ENCODE data around the gene PDIA5.
A peak's percentile ranks its signal among the peaks of the same experiment; 100 is the strongest.

PDIA5 gene

DNA sequence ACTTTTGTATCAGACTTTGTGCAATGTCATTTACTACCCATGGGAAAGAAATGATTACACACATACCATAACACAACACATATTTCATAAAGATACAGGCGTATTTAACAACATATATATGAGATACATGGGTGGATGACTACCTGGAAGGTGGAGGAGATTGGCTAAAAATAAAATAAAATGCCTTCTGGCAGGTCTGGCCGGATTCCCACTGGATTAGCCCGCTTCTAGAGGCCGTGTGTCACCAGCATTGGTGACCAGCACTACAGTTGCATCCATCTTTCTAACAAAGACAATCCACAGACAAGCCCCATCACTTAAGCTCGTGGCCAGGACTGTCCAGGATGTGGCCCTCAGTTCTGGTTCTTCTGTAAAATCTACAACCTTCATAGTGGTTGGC, 114.0 kb downstream of the PDIA5 start:
- no peak for DNase-seq

GRCh38 chr3:123186695-123187094, 119.9 kb downstream of the PDIA5 start:
- no peak for DNase-seq

DNA sequence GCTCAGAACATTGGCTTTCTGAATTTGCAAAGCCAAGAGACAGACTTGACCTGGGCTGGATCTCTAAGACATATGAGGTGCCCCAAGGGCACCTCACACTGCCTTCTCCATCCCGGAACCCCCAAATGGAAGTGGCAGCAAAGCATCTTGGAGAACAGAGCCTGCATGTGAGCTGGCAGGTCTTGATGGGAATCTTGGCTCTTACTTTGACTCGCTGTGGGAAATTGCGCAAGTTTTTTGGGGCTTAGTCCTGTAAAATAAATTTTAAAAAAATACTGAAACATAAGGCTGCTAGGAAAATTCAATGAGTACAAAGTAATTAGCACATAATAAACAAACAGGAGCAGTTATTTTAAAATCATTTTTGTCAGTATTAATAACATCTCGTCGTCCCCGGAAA, 121.2 kb downstream of the PDIA5 start:
- no peak for DNase-seq

DNA sequence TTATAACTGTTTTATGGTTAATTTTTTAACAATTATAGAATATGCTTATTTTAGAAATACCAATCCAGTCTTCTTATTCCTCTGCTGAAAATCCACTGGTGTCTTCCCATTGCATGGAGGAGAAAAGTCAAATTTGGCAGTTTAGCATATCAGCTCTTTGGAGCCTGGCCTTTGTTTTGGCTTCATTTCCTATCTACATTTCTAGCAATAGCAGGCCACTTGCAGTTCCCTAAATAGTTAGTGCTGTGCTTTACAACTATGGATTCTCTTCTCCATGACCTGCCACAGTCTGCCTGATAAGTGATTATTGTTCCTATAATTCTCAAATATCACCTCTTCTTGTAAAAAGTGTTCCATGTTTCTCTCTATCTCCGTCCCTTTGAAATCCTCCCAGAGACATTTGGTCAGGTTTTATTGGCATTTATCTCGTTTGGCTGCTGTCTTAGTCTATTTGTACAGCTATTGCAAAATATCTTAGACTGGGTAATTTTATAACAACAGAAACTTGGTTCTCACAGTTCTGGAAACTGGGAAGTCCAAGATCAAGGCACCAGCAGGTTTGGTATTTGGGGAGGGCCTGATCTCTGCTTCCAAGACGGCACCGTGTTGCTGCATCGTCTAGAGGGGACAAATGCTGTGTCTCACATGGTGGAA, 126.8 kb downstream of the PDIA5 start:
- DNase-seq: peak in 1 of 4 experiments; percentile 9

DNA sequence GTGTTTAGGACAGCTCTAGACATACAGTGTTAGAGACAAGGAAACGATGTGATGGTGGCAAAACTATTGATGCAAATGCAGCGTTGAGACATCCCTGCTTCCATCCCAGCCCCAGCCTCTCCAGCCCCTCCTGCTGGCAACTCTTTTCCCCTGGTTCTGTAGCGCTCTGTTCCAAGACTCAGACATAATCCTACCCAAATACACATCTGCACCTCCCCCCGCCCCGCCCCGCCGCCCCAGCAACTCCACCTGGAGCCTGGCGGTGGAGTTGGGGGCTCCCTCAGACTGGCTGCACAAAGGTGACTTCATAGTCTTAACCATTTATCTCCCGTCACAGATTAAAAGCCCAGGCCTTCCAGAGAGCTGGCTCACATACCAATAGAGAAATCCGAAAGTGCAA, 127.7 kb downstream of the PDIA5 start:
- peak in 2 of 4 experiments; percentile 22 to 31 for DNase-seq

DNA sequence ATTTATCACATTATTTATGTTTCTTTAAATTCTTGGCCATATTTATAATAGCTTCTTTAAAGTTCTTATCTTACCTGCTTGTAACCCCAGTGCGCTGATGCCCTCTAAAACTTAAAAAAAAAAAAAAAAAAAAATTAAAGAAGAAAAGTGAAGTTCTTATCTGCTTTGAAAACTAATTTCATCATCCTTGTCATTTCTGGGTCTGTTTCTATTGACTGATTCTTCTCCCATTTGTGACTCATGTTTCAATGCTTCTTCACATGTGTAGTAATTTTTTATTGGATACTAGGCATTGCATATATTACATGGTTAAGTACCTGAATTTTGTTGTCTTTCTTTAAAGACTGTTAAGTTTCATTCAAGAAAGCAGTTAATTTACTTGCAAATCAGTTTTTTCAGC, 131.5 kb downstream of the PDIA5 start:
- no peak for DNase-seq

GRCh38 chr3:123201223-123201556, 134.4 kb downstream of the PDIA5 start:
- peak in 2 of 4 experiments; percentile 1 to 8 for DNase-seq

DNA sequence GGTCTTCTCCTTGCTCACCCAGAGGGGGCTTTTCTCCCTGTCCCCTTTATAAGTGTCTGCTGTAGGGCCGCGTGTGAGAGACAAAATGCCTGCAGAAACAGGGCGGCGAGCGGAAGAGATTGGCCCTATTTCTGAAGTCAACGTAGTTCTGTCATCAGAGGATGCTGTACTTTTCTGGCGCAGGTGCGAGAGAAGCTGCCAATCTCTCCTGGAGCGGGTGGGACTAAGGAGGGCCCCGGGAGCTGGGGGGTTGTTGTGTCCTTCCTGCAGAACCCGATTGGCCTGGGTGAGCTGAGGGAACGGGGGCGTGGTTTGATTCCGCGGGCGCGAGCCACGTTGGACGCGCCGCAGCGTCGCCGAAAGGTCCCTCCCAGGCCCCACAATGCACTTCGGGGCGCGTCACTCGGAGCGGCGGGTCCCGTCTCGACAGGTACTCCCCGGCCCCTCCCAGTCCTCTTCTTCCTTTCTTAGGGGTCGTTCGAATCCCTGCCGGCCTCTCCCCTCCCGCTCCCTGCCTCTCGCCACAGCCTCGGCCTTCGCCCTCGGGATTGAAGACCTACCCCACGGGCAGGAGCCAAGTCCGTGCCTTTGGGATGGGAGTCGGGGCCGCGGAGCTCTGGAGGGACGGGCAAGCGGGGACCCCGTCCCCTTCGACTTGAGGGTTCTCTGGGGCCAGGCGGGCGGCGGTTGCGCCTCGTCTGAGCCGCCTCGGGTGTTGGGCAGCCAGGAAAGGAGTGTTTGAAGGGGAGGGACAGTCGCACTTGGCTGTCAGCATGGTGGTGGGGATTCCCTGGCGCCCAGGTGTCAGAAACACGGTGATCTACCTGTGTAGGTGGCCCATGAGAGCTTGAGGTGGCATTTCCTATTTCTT, 135.0 kb downstream of the PDIA5 start, which contains the start of gene SEC22A:
SEC22A (plus strand) TSS at position 387 of the 871 bp plus-strand sequence. CDS start 7,275 bp downstream, outside the sequence.
- DNase-seq: peak; percentile 91 to 95 (median 94)

DNA sequence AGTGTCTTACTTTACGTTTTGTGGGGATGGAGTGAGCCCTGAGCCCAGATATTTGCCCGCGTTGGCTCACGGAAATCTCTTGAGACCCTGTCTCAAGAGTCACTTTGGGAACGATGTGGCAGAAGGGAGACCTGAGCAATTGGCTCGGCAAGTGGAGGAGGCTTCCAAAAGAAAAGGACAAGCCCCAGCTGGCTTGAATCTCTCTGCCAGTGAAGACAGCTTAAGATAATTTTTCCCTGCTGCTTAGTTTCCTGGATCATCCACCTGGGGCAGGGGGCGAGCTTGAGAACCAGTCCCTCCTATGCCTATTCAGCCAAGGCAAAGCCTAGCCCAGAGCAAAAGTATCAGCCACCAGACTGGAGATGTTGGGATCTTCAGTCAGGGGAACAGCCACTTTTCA, 135.6 kb downstream of the PDIA5 start:
- peak in 1 of 4 experiments; percentile 11 for DNase-seq

All from suppressor macrophage (primary cell).